GM23338 (cell line): ENCODE measurements around the gene MRPS27. TPM values are rescaled to one million over a fixed set of nuclear protein-coding genes. Genes with fewer than 3 reads are reported as not detected.

Experiments
- ATAC-seq: fragments of 200-7000 bp; cut with Tn5 transposase; 3 replicates; pipeline ENCODE4 v1.9.1; 2020
- DNase-seq: peaks from one replicate; pipeline ENCODE4 v3.0.0-alpha.2; 2015; ENCODE audit warnings: low spot score
- H2AFZ ChIP-seq: fragments of 200-600 bp; sonication (generic); 2 replicates; pipeline ENCODE4 v1.8.0; 2016; ENCODE audit warnings: antibody characterized with exemption, mild to moderate bottlenecking, moderate library complexity
- H3F3A ChIP-seq: fragments of 200-600 bp; sonication (generic); replicated peaks from 2 replicates; pipeline ENCODE4 v1.8.0; 2017; ENCODE audit warnings: antibody characterized with exemption, mixed run types, low read depth
- H3K27ac ChIP-seq: fragments of 200-600 bp; sonication (generic); 2 replicates; pipeline ENCODE4 v1.6.1; 2016; ENCODE audit warnings: low read depth
- H3K27me3 ChIP-seq: fragments of 200-600 bp; sonication (generic); 2 replicates; pipeline ENCODE4 v1.8.0; 2016; ENCODE audit warnings: mild to moderate bottlenecking, mixed run types, moderate library complexity; ENCODE audit not compliant: insufficient read depth
- H3K36me3 ChIP-seq: fragments of 200-600 bp; sonication (generic); 2 replicates; pipeline ENCODE4 v1.8.0; 2016; ENCODE audit warnings: mild to moderate bottlenecking; ENCODE audit not compliant: insufficient read depth
- H3K4me1 ChIP-seq: fragments of 200-600 bp; sonication (generic); 2 replicates; pipeline ENCODE4 v1.8.0; 2016; ENCODE audit warnings: mild to moderate bottlenecking, moderate library complexity; ENCODE audit not compliant: insufficient read depth
- H3K4me2 ChIP-seq: fragments of 200-600 bp; sonication (generic); 2 replicates; pipeline ENCODE4 v1.7.1; 2017; ENCODE audit warnings: mixed run types
- H3K4me3 ChIP-seq: fragments of 200-600 bp; sonication (generic); 2 replicates; pipeline ENCODE4 v1.6.1; 2016; ENCODE audit warnings: mixed run types
- H3K79me2 ChIP-seq: fragments of 200-600 bp; sonication (generic); replicated peaks from 2 replicates; pipeline ENCODE4 v1.8.0; 2017; ENCODE audit warnings: mild to moderate bottlenecking; ENCODE audit not compliant: insufficient read depth
- H3K9me2 ChIP-seq: fragments of 200-600 bp; sonication (generic); 2 replicates; pipeline ENCODE4 v1.8.0; 2017; ENCODE audit not compliant: insufficient read depth
- H4K20me1 ChIP-seq: fragments of 200-600 bp; sonication (generic); replicated peaks from 2 replicates; pipeline ENCODE4 v1.8.0; 2017; ENCODE audit warnings: mild to moderate bottlenecking; ENCODE audit not compliant: insufficient read depth
- H3K27ac Mint-ChIP-seq: 2 replicates; pipeline ENCODE4 v1.8.0; 2020; ENCODE audit warnings: inconsistent platforms, mild to moderate bottlenecking, moderate library complexity, mixed read lengths
- H3K27me3 Mint-ChIP-seq: 3 replicates; pipeline ENCODE4 v1.8.0; 2022; ENCODE audit warnings: low read depth, mild to moderate bottlenecking, moderate library complexity, mixed read lengths, inconsistent platforms; ENCODE audit not compliant: insufficient read depth, poor library complexity
- H3K36me3 Mint-ChIP-seq: 3 replicates; pipeline ENCODE4 v1.8.0; 2021; ENCODE audit warnings: low read depth, mild to moderate bottlenecking, inconsistent platforms, moderate library complexity, mixed read lengths
- H3K4me1 Mint-ChIP-seq: 3 replicates; pipeline ENCODE4 v1.8.0; 2020; ENCODE audit warnings: mild to moderate bottlenecking, inconsistent platforms, mixed read lengths
- H3K4me3 Mint-ChIP-seq: 3 replicates; pipeline ENCODE4 v1.8.0; 2021; ENCODE audit warnings: moderate library complexity, mild to moderate bottlenecking, inconsistent platforms, mixed read lengths
- H3K9me3 Mint-ChIP-seq: 3 replicates; pipeline ENCODE4 v1.8.0; 2020; ENCODE audit warnings: moderate library complexity, mild to moderate bottlenecking, inconsistent platforms, mixed read lengths
- CREB1 ChIP-seq: fragments of 250-450 bp; sonication (Bioruptor Pico); IDR thresholded peaks from 2 replicates; pipeline ENCODE4 v1.5.0; 2020; ENCODE audit warnings: low read depth, mild to moderate bottlenecking, moderate library complexity
- CTCF ChIP-seq, 2 experiments: fragments of 200-600 bp in 1 of 2; sonication (generic) in 1 of 2; conservative IDR thresholded peaks; 2 replicates each; pipeline versions ENCODE4 v1.5.1 to v1.6.1; 2016 to 2017; ENCODE audit warnings: antibody characterized with exemption in 2 of 2, low read depth in 2 of 2, mild to moderate bottlenecking in 2 of 2, moderate library complexity in 1 of 2
- ETS1 ChIP-seq: IDR thresholded peaks from 2 replicates; pipeline ENCODE4 v1.6.1; 2016; ENCODE audit warnings: antibody characterized with exemption
- EZH2 ChIP-seq: fragments of 200-600 bp; sonication (generic); IDR thresholded peaks from one replicate; pipeline ENCODE4 v1.8.0; 2017; ENCODE audit warnings: antibody characterized with exemption, mild to moderate bottlenecking, low read depth; ENCODE audit not compliant: unreplicated experiment
- EZH2phosphoT487 ChIP-seq: fragments of 200-600 bp; sonication (generic); IDR thresholded peaks from one replicate; pipeline ENCODE4 v1.8.1; 2018; ENCODE audit warnings: antibody characterized with exemption; ENCODE audit not compliant: unreplicated experiment
- JUNB ChIP-seq: IDR thresholded peaks from one replicate; pipeline ENCODE4 v1.6.1; 2016; ENCODE audit warnings: antibody characterized with exemption; ENCODE audit not compliant: unreplicated experiment
- NANOG ChIP-seq: IDR thresholded peaks from 2 replicates; pipeline ENCODE4 v1.6.1; 2016; ENCODE audit warnings: antibody characterized with exemption, borderline replicate concordance
- POLR2AphosphoS5 ChIP-seq: IDR thresholded peaks from 2 replicates; pipeline ENCODE4 v1.6.1; 2016; ENCODE audit warnings: antibody characterized with exemption, low read depth
- REST ChIP-seq: IDR thresholded peaks from one replicate; pipeline ENCODE4 v1.6.1; 2018; ENCODE audit warnings: antibody characterized with exemption; ENCODE audit not compliant: unreplicated experiment
- STAT1 ChIP-seq: IDR thresholded peaks from one replicate; pipeline ENCODE4 v1.6.1; 2016; ENCODE audit warnings: antibody characterized with exemption; ENCODE audit not compliant: unreplicated experiment
- ZNF114 ChIP-seq: fragments of 250-450 bp; sonication (Bioruptor Pico); IDR thresholded peaks from 2 replicates; pipeline ENCODE4 v1.5.0; 2020; ENCODE audit warnings: mild to moderate bottlenecking, moderate library complexity
- ZNF331 ChIP-seq: fragments of 250-450 bp; sonication (Bioruptor Pico); IDR thresholded peaks from 2 replicates; pipeline ENCODE4 v1.5.0; 2020; ENCODE audit warnings: low read depth, mild to moderate bottlenecking, moderate library complexity
- ZNF462 ChIP-seq: fragments of 250-450 bp; sonication (Bioruptor Pico); IDR thresholded peaks from 2 replicates; pipeline ENCODE4 v1.5.0; 2020; ENCODE audit warnings: mild to moderate bottlenecking, moderate library complexity
- polyA plus RNA-seq: library from polyadenylated mRNA; unstranded; fragments of >200 nt; fragmentation: Nextera tagmentation; extraction: Ambion mirVana; gene quantifications from 2 replicates; pipeline ENCODE4 v1.2.1, GENCODE V29; 2016
- total RNA-seq: library from RNA; depleted of rRNA; stranded (reverse); fragments of >200 nt; shearing (Covaris generic); gene quantifications from 2 replicates; pipeline ENCODE4 v1.2.3, GENCODE V29; 2014

MRPS27 gene
- total and polyA plus RNA-seq, 2 experiments from 2014 or later = 53.2 to 141 TPM

DNA sequence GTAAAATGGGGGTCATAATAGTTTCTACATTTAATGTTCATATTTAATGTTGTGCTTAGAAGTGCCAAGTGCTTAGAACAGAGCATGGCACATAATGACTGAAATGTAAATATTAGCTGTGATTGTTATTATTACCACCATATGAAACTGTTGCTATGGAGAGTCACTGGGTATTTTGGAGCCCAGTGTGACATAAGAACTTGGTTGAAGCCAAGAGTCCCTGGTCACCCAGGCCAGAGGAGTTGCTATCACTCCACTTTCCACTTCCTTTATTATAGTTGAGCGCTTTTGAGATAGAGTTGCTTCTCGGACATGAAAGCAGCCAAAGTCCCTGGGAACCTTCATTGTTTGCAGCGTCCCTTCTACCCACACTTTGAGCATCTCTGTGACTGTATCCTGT, 135.6 kb downstream of the MRPS27 start:
- H3K4me3 Mint-ChIP-seq = no peak overlapping the region
- no peaks in the 10 kb centered on the region for H3K27me3 ChIP-seq
- no peak overlapping the region for H2AFZ ChIP-seq
- H3K9me2 ChIP-seq = peaks cover 3% of the 10 kb centered on the region; the same call in 1 of the 2 replicates
- TF ChIP-seq JUNB (no peak), REST (no peak), POLR2AphosphoS5 (no peak), ZNF462 (CRISPR knock-in tag) (no peak), EZH2phosphoT487 (no peak), NANOG (no peak), ZNF114 (CRISPR knock-in tag) (no peak), EZH2 (no peak), CREB1 (no peak), CTCF (conservative IDR thresholded peaks at IDR 0.05; ENCODE audit: low read depth in 2 of 2) (no peak), STAT1 (no peak), ETS1 (no peak), ZNF331 (CRISPR knock-in tag) (no peak)
- no peak overlapping the region for H3K4me3 ChIP-seq
- H3K36me3 ChIP-seq = peaks cover 14% of the 10 kb centered on the region; the same call in 1 of the 2 replicates
- peaks cover 15% of the 10 kb centered on the region for H3K27me3 Mint-ChIP-seq
- H3K9me3 Mint-ChIP-seq = no peaks in the 10 kb centered on the region
- 0 out of 2 replicates have a peak, but pooled peaks cover 2% of the 10 kb centered on the region for H3F3A ChIP-seq
- H3K4me2 ChIP-seq = no peak overlapping the region
- no peaks in the 10 kb centered on the region; the same call in 1 of the 2 replicates for H4K20me1 ChIP-seq
- DNase-seq (no peak), ATAC-seq (no peak)
- peaks cover 25% of the 10 kb centered on the region for H3K4me1 ChIP-seq
- H3K27ac Mint-ChIP-seq = no peak overlapping the region
- H3K36me3 Mint-ChIP-seq = peaks cover 50% of the 10 kb centered on the region
- H3K27ac ChIP-seq = no peak overlapping the region
- peaks cover 29% of the 10 kb centered on the region for H3K4me1 Mint-ChIP-seq
- peaks cover 20% of the 10 kb centered on the region for H3K79me2 ChIP-seq
